HUES64 (cell line): ENCODE results near the gene PCSK5.

Experiments used
- H3K27ac ChIP-seq: 2 replicates; pipeline ENCODE4 v1.7.0; 2013; ENCODE audit warnings: low read depth, low read length, inconsistent platforms
- H3K27me3 ChIP-seq: 2 replicates; pipeline ENCODE4 v1.6.1; 2013; ENCODE audit warnings: mild to moderate bottlenecking, low read length; ENCODE audit not compliant: insufficient read depth
- H3K36me3 ChIP-seq: 2 replicates; pipeline ENCODE4 v1.6.1; 2013; ENCODE audit warnings: mild to moderate bottlenecking, low read length; ENCODE audit not compliant: insufficient read depth
- H3K4me1 ChIP-seq: 2 replicates; pipeline ENCODE4 v1.6.1; 2013; ENCODE audit warnings: mild to moderate bottlenecking, low read length, moderate library complexity; ENCODE audit not compliant: insufficient read depth
- H3K4me3 ChIP-seq: 2 replicates; pipeline ENCODE4 v1.5.1; 2013; ENCODE audit warnings: mild to moderate bottlenecking, low read length, moderate library complexity
- H3K9ac ChIP-seq: 2 replicates; pipeline ENCODE4 v1.6.1; 2013; ENCODE audit warnings: mild to moderate bottlenecking, low read depth, low read length
- H3K9me3 ChIP-seq: 2 replicates; pipeline ENCODE4 v1.6.1; 2013; ENCODE audit warnings: low read depth, low read length; ENCODE audit not compliant: insufficient read depth
- WGBS: fragments of 150-250, 120-280 bp; methylation state at CpG from one replicate; pipeline ENCODE4 v1.1.7; 2013; ENCODE audit warnings: missing lambda C conversion rate; 5-methylcytosine and 5-hydroxymethylcytosine counted together

Gene PCSK5

GRCh38 chr9:76082057-76082456 lies 191.6 kb downstream of the PCSK5 start:
- Histone ChIP-seq H3K27me3 (no peaks in the 10 kb centered on the region), H3K4me1 (no peaks in the 10 kb centered on the region), H3K27ac (no peak overlapping the region), H3K4me3 (no peak overlapping the region), H3K36me3 (peaks cover 3% of the 10 kb centered on the region; the same call in 1 of the 2 replicates), H3K9ac (no peak overlapping the region), H3K9me3 (peaks cover 5% of the 10 kb centered on the region; the same call in 1 of the 2 replicates)

DNA sequence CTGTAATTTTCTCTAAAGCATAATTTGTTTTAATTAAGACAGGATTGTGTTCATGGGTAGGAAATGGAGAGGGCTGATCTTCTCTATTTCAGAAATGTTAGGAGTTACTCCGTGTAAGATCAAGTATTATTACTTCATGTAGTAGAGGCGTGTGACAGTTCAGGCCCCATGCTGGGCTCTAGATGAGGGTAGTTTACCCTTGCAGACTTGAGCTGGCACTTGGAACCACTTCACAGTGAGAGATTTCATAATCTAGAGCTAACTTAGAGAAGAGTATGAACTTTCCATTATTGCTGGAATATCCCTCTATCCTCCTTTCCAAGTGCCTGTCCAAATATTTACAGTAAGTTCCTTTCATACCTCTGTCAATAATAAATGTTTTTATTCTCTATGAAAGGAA lies 195.1 kb downstream of the PCSK5 start:
- Histone ChIP-seq H3K4me1 (no peaks in the 10 kb centered on the region), H3K9me3 (no peaks in the 10 kb centered on the region), H3K4me3 (no peak overlapping the region), H3K36me3 (no peaks in the 10 kb centered on the region), H3K9ac (no peak overlapping the region), H3K27ac (no peak overlapping the region), H3K27me3 (no peaks in the 10 kb centered on the region)
- WGBS = 83% methylated on average over 2 of the region's 2 CpGs

DNA sequence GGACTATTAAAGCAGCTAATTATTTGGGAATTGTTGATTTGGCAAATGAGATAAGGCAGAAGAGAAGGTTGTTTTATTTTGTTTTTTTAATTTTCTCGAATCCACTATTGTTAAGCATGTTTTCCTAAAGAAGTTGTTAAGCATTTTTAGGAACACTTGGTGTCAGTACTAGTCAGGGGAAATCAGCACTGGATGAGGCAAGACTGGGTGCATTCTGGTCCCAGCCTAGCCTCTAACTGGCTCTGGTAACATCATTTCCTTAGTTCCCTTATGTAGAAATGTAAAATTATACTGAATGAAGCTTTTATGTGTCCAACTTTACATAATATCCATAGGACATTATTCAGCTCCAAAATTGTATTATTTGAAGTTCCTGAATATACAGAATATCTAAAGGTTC lies 196.1 kb downstream of the PCSK5 start:
- WGBS = 100% methylated on average over 1 of the region's 1 CpG
- H3K36me3 ChIP-seq = no peaks in the 10 kb centered on the region
- H3K27me3 ChIP-seq = no peaks in the 10 kb centered on the region
- H3K9ac ChIP-seq = no peak overlapping the region
- H3K27ac ChIP-seq = no peak overlapping the region
- H3K9me3 ChIP-seq = no peaks in the 10 kb centered on the region
- H3K4me1 ChIP-seq = no peaks in the 10 kb centered on the region
- no peak overlapping the region for H3K4me3 ChIP-seq

- Histone ChIP-seq H3K4me3 (no peak overlapping the region), H3K27me3 (no peaks in the 10 kb centered on the region), H3K36me3 (no peaks in the 10 kb centered on the region), H3K4me1 (no peaks in the 10 kb centered on the region), H3K27ac (no peak overlapping the region), H3K9me3 (no peaks in the 10 kb centered on the region), H3K9ac (no peak overlapping the region)
- 97% methylated on average over 1 of the region's 1 CpG for WGBS
These were observed 197.5 kb downstream of the PCSK5 start for GRCh38 chr9:76087976-76088375.

- Histone ChIP-seq H3K4me1 (no peaks in the 10 kb centered on the region), H3K27me3 (no peaks in the 10 kb centered on the region), H3K27ac (no peak overlapping the region)
These were observed 199.9 kb downstream of the PCSK5 start for GRCh38 chr9:76090330-76090729.

GRCh38 chr9:76090909-76091308 lies 200.4 kb downstream of the PCSK5 start:
- no peak overlapping the region for H3K27ac ChIP-seq
- H3K9me3 ChIP-seq = no peaks in the 10 kb centered on the region
- WGBS = 89% methylated on average over 10 of the region's 10 CpGs
- H3K4me1 ChIP-seq = no peaks in the 10 kb centered on the region
- H3K27me3 ChIP-seq = no peaks in the 10 kb centered on the region
- no peaks in the 10 kb centered on the region; the same call in 1 of the 2 replicates for H3K36me3 ChIP-seq
- H3K4me3 ChIP-seq = no peak overlapping the region
- no peak overlapping the region for H3K9ac ChIP-seq

More at GRCh38 chr9:76090330-76090729, 199.9 kb downstream of the PCSK5 start:
- Histone ChIP-seq H3K36me3 (no peaks in the 10 kb centered on the region; the same call in 1 of the 2 replicates), H3K9me3 (no peaks in the 10 kb centered on the region), H3K9ac (no peak overlapping the region), H3K4me3 (no peak overlapping the region)
- 87% methylated on average over 6 of the region's 6 CpGs for WGBS

DNA sequence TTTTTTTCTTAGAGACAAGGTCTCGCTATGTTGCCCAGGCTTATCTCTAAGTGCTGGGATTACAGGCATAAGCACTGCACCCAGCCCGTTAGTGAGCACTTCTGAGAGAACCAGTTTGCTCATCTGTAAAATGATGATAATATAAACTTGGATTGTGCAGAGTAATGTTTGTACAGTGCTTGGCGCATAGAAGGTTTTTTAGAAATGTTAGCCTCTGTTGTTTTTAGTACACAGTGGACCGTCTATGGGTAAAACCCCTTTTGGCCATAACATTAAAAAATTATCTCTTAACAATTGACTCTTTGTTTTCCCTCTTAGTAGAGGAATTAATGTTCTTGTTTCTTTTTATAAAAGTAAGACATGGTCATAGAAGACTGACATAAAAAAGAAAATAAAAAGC lies 202.1 kb downstream of the PCSK5 start:
- no peaks in the 10 kb centered on the region for H3K27me3 ChIP-seq
- H3K9me3 ChIP-seq = no peaks in the 10 kb centered on the region
- 89% methylated on average over 3 of the region's 4 CpGs for WGBS
- no peak overlapping the region for H3K4me3 ChIP-seq
- peaks cover 6% of the 10 kb centered on the region for H3K36me3 ChIP-seq
- H3K9ac ChIP-seq = no peak overlapping the region
- H3K27ac ChIP-seq = no peak overlapping the region
- H3K4me1 ChIP-seq = no peaks in the 10 kb centered on the region

GRCh38 chr9:76095585-76095984 lies 205.1 kb downstream of the PCSK5 start:
- H3K9me3 ChIP-seq = no peaks in the 10 kb centered on the region
- H3K4me3 ChIP-seq = no peak overlapping the region
- no peak overlapping the region for H3K27ac ChIP-seq
- peaks cover 17% of the 10 kb centered on the region for H3K36me3 ChIP-seq
- H3K9ac ChIP-seq = no peak overlapping the region
- 0 out of 2 replicates have a peak, but pooled peaks cover 4% of the 10 kb centered on the region for H3K4me1 ChIP-seq
- WGBS = 96% methylated on average over 3 of the region's 4 CpGs
- H3K27me3 ChIP-seq = no peaks in the 10 kb centered on the region

DNA sequence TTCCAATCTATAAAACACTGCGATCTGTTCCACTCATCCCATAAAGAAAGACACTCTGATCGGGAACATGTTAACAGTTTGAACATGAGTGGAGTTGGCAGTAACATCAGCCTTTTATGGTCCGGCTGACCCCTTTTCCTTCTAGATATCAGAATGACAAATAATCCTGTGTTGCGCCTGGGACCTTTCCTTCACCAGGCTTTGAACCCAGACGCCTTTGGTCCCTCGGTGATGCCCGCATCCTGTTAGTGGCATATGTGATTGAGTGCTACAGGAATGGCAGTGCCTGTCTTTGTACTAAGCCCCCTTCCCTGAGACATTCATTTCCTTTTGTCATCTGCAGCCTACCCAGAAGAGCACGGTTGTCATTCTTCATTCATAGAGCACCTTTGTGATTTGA lies 209.0 kb downstream of the PCSK5 start:
- no peaks in the 10 kb centered on the region for H3K9me3 ChIP-seq
- no peak overlapping the region for H3K9ac ChIP-seq
- WGBS = 98% methylated on average over 8 of the region's 8 CpGs
- no peak overlapping the region for H3K27ac ChIP-seq
- peaks cover 9% of the 10 kb centered on the region; the same call in 1 of the 2 replicates for H3K4me1 ChIP-seq
- peaks cover 17% of the 10 kb centered on the region for H3K36me3 ChIP-seq
- H3K27me3 ChIP-seq = no peaks in the 10 kb centered on the region
- no peak overlapping the region for H3K4me3 ChIP-seq

GRCh38 chr9:76101075-76101474 lies 210.6 kb downstream of the PCSK5 start:
- Histone ChIP-seq H3K36me3 (peaks cover 16% of the 10 kb centered on the region), H3K4me1 (peaks cover 9% of the 10 kb centered on the region; the same call in 1 of the 2 replicates), H3K27ac (no peak overlapping the region), H3K27me3 (no peaks in the 10 kb centered on the region), H3K9ac (no peak overlapping the region), H3K4me3 (no peak overlapping the region), H3K9me3 (no peaks in the 10 kb centered on the region)
- 66% methylated on average over 5 of the region's 5 CpGs for WGBS

- Histone ChIP-seq H3K4me3 (no peak overlapping the region), H3K9ac (no peak overlapping the region), H3K36me3 (peaks cover 14% of the 10 kb centered on the region), H3K4me1 (peaks cover 9% of the 10 kb centered on the region; the same call in 1 of the 2 replicates), H3K27me3 (no peaks in the 10 kb centered on the region), H3K27ac (no peak overlapping the region), H3K9me3 (no peaks in the 10 kb centered on the region)
- WGBS = 100% methylated on average over 1 of the region's 1 CpG
These were observed 211.0 kb downstream of the PCSK5 start for GRCh38 chr9:76101491-76101890.

DNA sequence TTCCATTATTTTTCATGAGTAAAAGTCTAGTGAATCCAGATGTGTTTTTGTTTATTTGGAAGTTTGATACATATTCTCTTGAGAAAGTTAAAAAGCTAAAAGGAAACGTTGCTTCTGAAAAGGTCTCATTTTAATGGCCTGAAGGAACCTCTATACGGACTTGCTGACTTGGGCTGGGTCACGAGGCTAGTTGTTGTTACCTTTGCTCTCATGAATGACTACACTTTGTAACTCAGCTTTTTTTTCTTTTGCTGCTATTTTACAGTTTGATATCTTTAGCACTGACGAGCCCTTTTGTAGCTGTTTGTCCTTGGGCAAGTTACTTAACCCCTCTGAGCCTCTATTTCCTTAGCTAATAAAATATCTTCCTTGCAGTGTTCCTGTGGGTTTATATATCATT lies 211.5 kb downstream of the PCSK5 start:
- Histone ChIP-seq H3K4me1 (peaks cover 9% of the 10 kb centered on the region; the same call in 1 of the 2 replicates), H3K27me3 (no peaks in the 10 kb centered on the region), H3K4me3 (no peak overlapping the region), H3K27ac (no peak overlapping the region), H3K9ac (no peak overlapping the region), H3K9me3 (no peaks in the 10 kb centered on the region), H3K36me3 (peaks cover 14% of the 10 kb centered on the region)
- WGBS = 90% methylated on average over 4 of the region's 4 CpGs
